ENCODE data around the gene TSKU.

DNA sequence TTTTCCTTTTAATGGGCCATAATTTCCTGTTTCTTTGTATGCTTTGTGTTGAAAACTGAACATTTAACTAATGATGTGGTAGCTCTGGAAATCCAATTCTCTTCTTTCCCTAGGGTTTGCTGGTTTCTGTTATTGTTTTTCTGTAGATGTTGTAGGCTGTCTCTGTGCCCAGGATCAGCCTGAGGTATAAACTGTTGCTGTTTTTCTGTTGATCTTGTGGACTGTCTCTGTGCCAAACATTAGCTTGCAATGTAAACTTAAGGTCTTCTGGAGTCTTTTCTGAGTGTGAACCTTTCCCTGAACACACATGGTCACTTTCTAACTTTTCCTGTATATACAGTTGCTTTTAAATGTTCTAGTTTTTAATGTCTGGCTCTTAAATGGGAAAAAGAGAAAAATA, 5.9 kb upstream of the TSKU start:
- TF ChIP-seq GATA2 (IDR thresholded peaks at IDR 0.05; ENCODE audit: low read depth, low read length) (no peak), GATA3 (IDR thresholded peaks at IDR 0.05; ENCODE audit: low read depth, low read length) (no peak)

Measured in SH-SY5Y (cell line).